Measurements from ENCODE around the gene KNDC1. TPM values are rescaled to one million over a fixed set of nuclear protein-coding genes. Genes with fewer than 3 reads are reported as not detected.

KNDC1 gene
- total and polyA plus RNA-seq, 2 donors (not counting 3 experiments of a cell fraction or from before 2014, with no cell fraction given): not detected

DNA sequence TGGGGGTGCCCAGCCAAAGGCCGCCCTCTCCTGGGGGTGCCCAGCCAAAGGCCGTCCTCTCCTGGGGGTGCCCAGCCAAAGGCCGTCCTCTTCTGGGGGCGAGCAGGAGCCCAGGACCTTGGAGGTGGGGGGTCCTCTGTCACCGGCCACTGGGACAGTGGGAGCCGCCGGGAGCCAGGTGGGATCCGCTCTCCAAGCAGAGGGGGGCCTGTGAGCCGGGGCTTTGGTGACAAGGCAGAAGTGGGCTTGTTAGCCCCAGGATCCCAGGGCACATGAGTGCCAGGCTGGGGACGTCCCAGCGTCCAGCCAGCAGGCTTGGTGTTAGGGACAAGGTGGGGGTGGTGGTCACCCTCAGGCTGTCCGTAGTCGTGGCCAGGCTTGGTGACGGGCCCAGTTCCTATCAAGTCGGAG is 40.6 kb downstream of the KNDC1 start:
- TF ChIP-seq GATA2 (IDR thresholded peaks at IDR 0.05; ENCODE audit: insufficient read depth, insufficient read length, low read depth, low read length) (no peak), POLR2A (IDR thresholded peaks at IDR 0.05; ENCODE audit: low read depth, low read length) (no peak), POLR2AphosphoS5 (IDR thresholded peaks at IDR 0.05; ENCODE audit: insufficient read depth, low read depth, low read length) (no peak), EZH2 (IDR thresholded peaks at IDR 0.05; ENCODE audit: borderline replicate concordance, low read depth, low read length, severe bottlenecking) (no peak), JUN (IDR thresholded peaks at IDR 0.05; ENCODE audit: borderline replicate concordance, insufficient read depth, insufficient read length, low read depth) (no peak), FOS (IDR thresholded peaks at IDR 0.05; ENCODE audit: borderline replicate concordance, insufficient read depth, low read length) (no peak), MYC (IDR thresholded peaks at IDR 0.05; ENCODE audit: low read depth, low read length) (no peak)
- TF ChIP-seq, protein P1, sequence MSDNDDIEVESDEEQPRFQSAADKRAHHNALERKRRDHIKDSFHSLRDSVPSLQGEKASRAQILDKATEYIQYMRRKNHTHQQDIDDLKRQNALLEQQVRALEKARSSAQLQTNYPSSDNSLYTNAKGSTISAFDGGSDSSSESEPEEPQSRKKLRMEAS (IDR thresholded peaks at IDR 0.05; ENCODE audit: insufficient read depth, insufficient read length): no peak
- TF ChIP-seq, protein P2, sequence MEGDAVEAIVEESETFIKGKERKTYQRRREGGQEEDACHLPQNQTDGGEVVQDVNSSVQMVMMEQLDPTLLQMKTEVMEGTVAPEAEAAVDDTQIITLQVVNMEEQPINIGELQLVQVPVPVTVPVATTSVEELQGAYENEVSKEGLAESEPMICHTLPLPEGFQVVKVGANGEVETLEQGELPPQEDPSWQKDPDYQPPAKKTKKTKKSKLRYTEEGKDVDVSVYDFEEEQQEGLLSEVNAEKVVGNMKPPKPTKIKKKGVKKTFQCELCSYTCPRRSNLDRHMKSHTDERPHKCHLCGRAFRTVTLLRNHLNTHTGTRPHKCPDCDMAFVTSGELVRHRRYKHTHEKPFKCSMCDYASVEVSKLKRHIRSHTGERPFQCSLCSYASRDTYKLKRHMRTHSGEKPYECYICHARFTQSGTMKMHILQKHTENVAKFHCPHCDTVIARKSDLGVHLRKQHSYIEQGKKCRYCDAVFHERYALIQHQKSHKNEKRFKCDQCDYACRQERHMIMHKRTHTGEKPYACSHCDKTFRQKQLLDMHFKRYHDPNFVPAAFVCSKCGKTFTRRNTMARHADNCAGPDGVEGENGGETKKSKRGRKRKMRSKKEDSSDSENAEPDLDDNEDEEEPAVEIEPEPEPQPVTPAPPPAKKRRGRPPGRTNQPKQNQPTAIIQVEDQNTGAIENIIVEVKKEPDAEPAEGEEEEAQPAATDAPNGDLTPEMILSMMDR (IDR thresholded peaks at IDR 0.05; ENCODE audit: extremely low read depth in 1 of 2, insufficient read depth in 1 of 2, low read depth in 1 of 2, low read length in 2 of 2): no peak
- H3K27ac ChIP-seq (ENCODE audit: insufficient read depth, low read depth, low read length): no peak overlapping the region
- H3K4me1 ChIP-seq (ENCODE audit: control insufficient read depth, extremely low read depth, insufficient read depth, low read length): no peaks in the 10 kb centered on the region
- intact Hi-C loops (cut with micrococcal nuclease) (no loop called here), dilution Hi-C loops (cut with MboI; ENCODE audit: extremely low pct_ligation_motif_present, low sequenced_read_pairs) (no loop called here)
- DNase-seq (ENCODE audit: low read depth, low spot score) (no peak), FAIRE-seq (no peak)
- no peak overlapping the region for H2AFZ ChIP-seq (ENCODE audit: low read depth, low read length)
- H3K9me1 ChIP-seq (replicated peaks; ENCODE audit: control insufficient read depth, extremely low read depth, insufficient read depth, low read length): no peaks in the 10 kb centered on the region
- no peaks in the 10 kb centered on the region for H3K79me2 ChIP-seq (ENCODE audit: control insufficient read depth, insufficient read depth, low read length)
- H3K9ac ChIP-seq (replicated peaks; ENCODE audit: extremely low read depth, insufficient read depth, low read length): no peak overlapping the region
- ChIA-PET CTCF (no interaction called here), POLR2A (no interaction called here)
- no peaks in the 10 kb centered on the region for H3K36me3 ChIP-seq (ENCODE audit: control insufficient read depth in 2 of 2, extremely low read depth in 1 of 2, insufficient read depth in 2 of 2, low read length in 2 of 2)
- no peak overlapping the region for H3K4me3 ChIP-seq (replicated peaks in 1 of 3; ENCODE audit: insufficient read depth in 1 of 3, low read depth in 1 of 3, low read length in 3 of 3)
- no peak overlapping the region for H3K4me2 ChIP-seq (ENCODE audit: insufficient read depth, low read length)
- no TSS peak for BruUV-seq (replicated peaks)
- H4K20me1 ChIP-seq (replicated peaks; ENCODE audit: control insufficient read depth, extremely low read depth, insufficient read depth, low read length): no peaks in the 10 kb centered on the region
- no peaks in the 10 kb centered on the region for H3K9me3 ChIP-seq (replicated peaks; ENCODE audit: control insufficient read depth, insufficient read depth, low read length)
- H3K27me3 ChIP-seq (ENCODE audit: control insufficient read depth in 2 of 2, insufficient read depth in 2 of 2, low read length in 2 of 2): no peaks in the 10 kb centered on the region
